PC-3 (cell line): ENCODE measurements around the gene MYO1A. TPM values are rescaled to one million over a fixed set of nuclear protein-coding genes. Genes with fewer than 3 reads are reported as not detected.

Experiments
- ATAC-seq: fragments of 200-7000 bp; cut with Tn5 transposase; 2 replicates; pipeline ENCODE4 v1.9.1; 2020; ENCODE audit warnings: mild to moderate bottlenecking, moderate library complexity
- BruUV-seq: library from RNA; stranded (reverse); fragments of 400-500 nt; replicated peaks from 2 replicates; lab custom pipeline; 2021; lab: Mats Ljungman, UMichigan
- CTCF ChIA-PET: fragments of 300-600 bp; sonication (Branson Sonifier 250); formaldehyde crosslinking; loops from one replicate; lab custom pipeline; 2022; ENCODE audit warnings: antibody characterized with exemption; lab: Charles Lee
- POLR2A ChIA-PET: fragments of 300-600 bp; sonication (Branson Sonifier 250); formaldehyde crosslinking; loops from one replicate; lab custom pipeline; 2022; ENCODE audit warnings: antibody characterized with exemption; ENCODE audit not compliant: unreplicated experiment; lab: Charles Lee
- DNase-seq: peaks from one replicate; pipeline ENCODE4 v3.0.0-alpha.2; 2015
- H2AFZ ChIP-seq: fragments of 300-600 bp; sonication (generic); 2 replicates; pipeline ENCODE4 v1.6.0; 2016; ENCODE audit warnings: antibody characterized with exemption, low read length
- H3F3A ChIP-seq: fragments of 300-600 bp; sonication (generic); one replicate; pipeline ENCODE4 v1.6.0; 2017; ENCODE audit warnings: antibody characterized with exemption, low read length, control low read depth, mild to moderate bottlenecking; ENCODE audit not compliant: unreplicated experiment
- H3K27ac ChIP-seq: fragments of 300-600 bp; sonication (generic); 2 replicates; pipeline ENCODE4 v1.5.1; 2016; ENCODE audit warnings: mild to moderate bottlenecking, low read length
- H3K27me3 ChIP-seq: fragments of 300-600 bp; sonication (generic); 2 replicates; pipeline ENCODE4 v1.6.1; 2016; ENCODE audit warnings: low read length, mixed read lengths
- H3K36me3 ChIP-seq: fragments of 300-600 bp; sonication (generic); 2 replicates; pipeline ENCODE4 v1.6.1; 2016; ENCODE audit warnings: low read depth, mixed run types, low read length, mixed read lengths
- H3K4me1 ChIP-seq: fragments of 300-600 bp; sonication (generic); 2 replicates; pipeline ENCODE4 v1.5.1; 2016; ENCODE audit warnings: low read length; ENCODE audit not compliant: insufficient read depth
- H3K4me2 ChIP-seq: fragments of 300-600 bp; sonication (generic); 2 replicates; pipeline ENCODE4 v1.6.0; 2016; ENCODE audit warnings: low read length
- H3K4me3 ChIP-seq: fragments of 300-600 bp; sonication (generic); 2 replicates; pipeline ENCODE4 v1.5.1; 2016; ENCODE audit warnings: mild to moderate bottlenecking, low read length, mixed read lengths
- H3K79me2 ChIP-seq: fragments of 300-600 bp; sonication (generic); 2 replicates; pipeline ENCODE4 v1.6.1; 2017; ENCODE audit warnings: low read length, mixed read lengths
- H3K9ac ChIP-seq: fragments of 300-600 bp; sonication (generic); 2 replicates; pipeline ENCODE4 v1.6.0; 2016; ENCODE audit warnings: mild to moderate bottlenecking, low read length
- H3K9me2 ChIP-seq: fragments of 300-600 bp; sonication (generic); replicated peaks from 2 replicates; pipeline ENCODE4 v1.6.1; 2016; ENCODE audit warnings: mixed run types, low read length, mixed read lengths
- H3K9me3 ChIP-seq: fragments of 300-600 bp; sonication (generic); 2 replicates; pipeline ENCODE4 v1.6.1; 2016; ENCODE audit warnings: low read length, mixed read lengths
- H4K20me1 ChIP-seq: fragments of 300-600 bp; sonication (generic); 2 replicates; pipeline ENCODE4 v1.6.1; 2016; ENCODE audit warnings: low read length, mixed read lengths
- CTCF ChIP-seq: fragments of 300-600 bp; sonication (generic); conservative IDR thresholded peaks from 2 replicates; pipeline ENCODE4 v1.5.1; 2017; ENCODE audit warnings: antibody characterized with exemption, low read depth, mild to moderate bottlenecking, low read length
- EZH2 ChIP-seq: fragments of 300-600 bp; sonication (generic); IDR thresholded peaks from one replicate; pipeline ENCODE4 v1.6.1; 2017; ENCODE audit warnings: antibody characterized with exemption, mild to moderate bottlenecking, low read length; ENCODE audit not compliant: unreplicated experiment
- EZH2phosphoT487 ChIP-seq: fragments of 300-600 bp; sonication (generic); IDR thresholded peaks from 2 replicates; pipeline ENCODE4 v1.6.1; 2018; ENCODE audit warnings: mild to moderate bottlenecking, antibody characterized with exemption, low read length, borderline replicate concordance
- intact Hi-C: fragments of 100-400 bp; cut with micrococcal nuclease; formaldehyde crosslinking; loops from 2 replicates; pipeline ENCODE4 v1.9.0; 2023
- total RNA-seq: library from RNA; depleted of rRNA; stranded (reverse); fragments of >200 nt; gene quantifications from 2 replicates; pipeline ENCODE4 v1.2.3, GENCODE V29; 2014

Gene MYO1A
- total RNA-seq, 1 experiment from 2014 or later = not detected

GRCh38 chr12:57090924-57091637, 41.2 kb upstream of the MYO1A start:
- Histone ChIP-seq H3K4me3 (0 out of 2 replicates have a peak overlapping the region, but pooled peaks have one; percentile 29), H3K79me2 (peaks cover 19% of the 10 kb centered on the region), H3K9ac (no peak overlapping the region), H3K4me1 (peaks cover 16% of the 10 kb centered on the region), H3K9me3 (no peaks in the 10 kb centered on the region), H3K9me2 (no peaks in the 10 kb centered on the region), H3K27me3 (no peaks in the 10 kb centered on the region), H3F3A (peaks cover 6% of the 10 kb centered on the region), H3K27ac (no peak overlapping the region), H3K4me2 (peak overlapping the region; percentile 99), H2AFZ (no peak overlapping the region), H3K36me3 (no peaks in the 10 kb centered on the region), H4K20me1 (no peaks in the 10 kb centered on the region)
- ChIA-PET POLR2A (no interaction called here), CTCF (no interaction called here)
- no TSS peak for BruUV-seq
- intact Hi-C loops = no loop called here
- ATAC-seq (no peak), DNase-seq (no peak)
- no peak for TF ChIP-seq EZH2phosphoT487
- TF ChIP-seq CTCF = no peak
- no peak for TF ChIP-seq EZH2

- Histone ChIP-seq H4K20me1 (no peaks in the 10 kb centered on the region), H3K4me3 (peak overlapping the region; percentile 29; the same call in 1 of the 2 replicates), H3K79me2 (peaks cover 19% of the 10 kb centered on the region), H3K4me2 (peak overlapping the region; percentile 99), H3F3A (peaks cover 6% of the 10 kb centered on the region), H3K4me1 (peaks cover 22% of the 10 kb centered on the region), H3K9me2 (no peaks in the 10 kb centered on the region), H2AFZ (no peak overlapping the region), H3K27ac (no peak overlapping the region), H3K27me3 (no peaks in the 10 kb centered on the region), H3K36me3 (no peaks in the 10 kb centered on the region), H3K9me3 (no peaks in the 10 kb centered on the region), H3K9ac (no peak overlapping the region)
- ATAC-seq = no peak
- no peak for TF ChIP-seq EZH2phosphoT487
- TF ChIP-seq CTCF = no peak
- TF ChIP-seq EZH2 = no peak
- CTCF ChIA-PET = no interaction called here
- POLR2A ChIA-PET = no interaction called here
- no TSS peak for BruUV-seq
- DNase-seq = no peak
- intact Hi-C loops = no loop called here
Observed at GRCh38 chr12:57090490-57090889, 40.6 kb upstream of the MYO1A start.
